HCT116 (cell line): ENCODE data around the gene NOC3L. TPM values are rescaled to one million over a fixed set of nuclear protein-coding genes. Genes with fewer than 3 reads are reported as not detected.
A peak's percentile ranks its signal among the peaks of the same experiment; 100 is the strongest.

Experiments used
- ATAC-seq: fragments of 200-7000 bp; cut with Tn5 transposase; 2 replicates; pipeline ENCODE4 v1.9.1; 2020; ENCODE audit warnings: mild to moderate bottlenecking, moderate library complexity
- BruUV-seq: library from RNA; stranded (reverse); fragments of 400-500 nt; replicated peaks from 2 replicates; lab custom pipeline; 2021; lab: Mats Ljungman, UMichigan
- CTCF ChIA-PET: fragments of 300-600 bp; sonication (Branson Sonifier 250); formaldehyde crosslinking; loops from one replicate; lab custom pipeline; 2021; ENCODE audit warnings: antibody characterized with exemption; lab: Charles Lee
- POLR2A ChIA-PET: fragments of 300-600, 350-600 bp; sonication (Branson Sonifier 250); formaldehyde crosslinking; loops from one replicate; lab custom pipeline; 2021; ENCODE audit warnings: antibody characterized with exemption; lab: Charles Lee
- RAD21 ChIA-PET, 2 experiments: fragments of 300-600 bp; sonication (Branson Sonifier 250); formaldehyde crosslinking; loops; one replicate each; lab custom pipeline; 2023; ENCODE audit warnings: low total read pairs in 2 of 2; ENCODE audit not compliant: uncharacterized antibody in 2 of 2, unreplicated experiment in 2 of 2, low non-redundant PET in 1 of 2; lab: Charles Lee
- DNase-seq: peaks from one replicate; pipeline ENCODE4 v3.0.0-alpha.2; 2010; ENCODE audit warnings: low read depth, low spot score
- H2AFZ ChIP-seq: fragments of 200-600 bp; shearing (Covaris generic), sonication (generic); 2 replicates; pipeline ENCODE4 v1.6.1; 2017; ENCODE audit warnings: low read depth, mixed run types, mixed read lengths, antibody characterized with exemption, low read length; ENCODE audit not compliant: poor library complexity, severe bottlenecking
- H3K27ac ChIP-seq: 2 replicates; pipeline ENCODE4 v1.5.1; 2012; ENCODE audit warnings: low read depth, low read length
- H3K27me3 ChIP-seq: fragments of 200-600 bp; sonication (generic); 2 replicates; pipeline ENCODE4 v1.6.1; 2016; ENCODE audit warnings: mixed run types, low read length, mixed read lengths; ENCODE audit not compliant: insufficient read depth
- H3K36me3 ChIP-seq, 2 experiments: fragments of 200-500 bp in 1 of 2; fragments of 200-600 bp in 1 of 2; sonication (Bioruptor generic) in 1 of 2; sonication (generic) in 1 of 2; 2 replicates each; pipeline versions ENCODE4 v1.5.1 to v1.6.1; 2014 to 2016; ENCODE audit warnings: low read length in 2 of 2, inconsistent platforms in 1 of 2, mixed read lengths in 1 of 2, mixed run types in 1 of 2; ENCODE audit not compliant: insufficient read depth in 2 of 2, control insufficient read depth in 1 of 2
- H3K4me1 ChIP-seq, 2 experiments: fragments of 200-600 bp in 1 of 2; sonication (generic) in 1 of 2; 2 replicates each; pipeline versions ENCODE4 v1.5.1 to v1.6.1; 2012 to 2017; ENCODE audit warnings: low read length in 2 of 2, inconsistent platforms in 1 of 2, mild to moderate bottlenecking in 1 of 2, mixed read lengths in 1 of 2, mixed run types in 1 of 2, moderate library complexity in 1 of 2; ENCODE audit not compliant: insufficient read depth in 2 of 2, control insufficient read depth in 1 of 2
- H3K4me2 ChIP-seq: fragments of 200-600 bp; sonication (generic); 2 replicates; pipeline ENCODE4 v1.6.1; 2017; ENCODE audit warnings: mixed run types, low read length, mixed read lengths
- H3K4me3 ChIP-seq, 2 experiments: fragments of 200-600 bp in 1 of 2; sonication (generic) in 1 of 2; replicated peaks in 1 of 2; 2 replicates each; pipeline ENCODE4 v1.5.1; 2011 to 2016; ENCODE audit warnings: low read length in 2 of 2, control low read depth in 1 of 2, low read depth in 1 of 2, mild to moderate bottlenecking in 1 of 2, mixed read lengths in 1 of 2, mixed run types in 1 of 2
- H3K79me2 ChIP-seq: fragments of 200-600 bp; sonication (generic); 2 replicates; pipeline ENCODE4 v1.6.1; 2017; ENCODE audit warnings: mild to moderate bottlenecking, mixed run types, low read length, moderate library complexity, mixed read lengths; ENCODE audit not compliant: insufficient read depth
- H3K9ac ChIP-seq: fragments of 200-600 bp; sonication (generic); 2 replicates; pipeline ENCODE4 v1.6.1; 2016; ENCODE audit warnings: low read length, mixed read lengths
- H3K9me2 ChIP-seq: fragments of 200-600 bp; sonication (generic), shearing (Covaris generic); 2 replicates; pipeline ENCODE4 v1.6.1; 2017; ENCODE audit warnings: mixed run types, mild to moderate bottlenecking, moderate library complexity; ENCODE audit not compliant: insufficient read depth
- H3K9me3 ChIP-seq, 2 experiments: fragments of 200-500 bp in 1 of 2; fragments of 200-600 bp in 1 of 2; sonication (Bioruptor generic) in 1 of 2; sonication (generic) in 1 of 2; 2 replicates each; pipeline ENCODE4 v1.6.1; 2014 to 2017; ENCODE audit warnings: low read length in 2 of 2, mixed read lengths in 2 of 2, inconsistent platforms in 1 of 2, low read depth in 1 of 2, mild to moderate bottlenecking in 1 of 2, mixed run types in 1 of 2, moderate library complexity in 1 of 2; ENCODE audit not compliant: control insufficient read depth in 1 of 2, insufficient read depth in 1 of 2
- H4K20me1 ChIP-seq: fragments of 200-600 bp; sonication (generic), shearing (Covaris generic); 2 replicates; pipeline ENCODE4 v1.6.1; 2017; ENCODE audit warnings: mixed run types, mild to moderate bottlenecking, moderate library complexity; ENCODE audit not compliant: insufficient read depth
- ATF3 ChIP-seq: IDR thresholded peaks from 2 replicates; pipeline ENCODE4 v1.6.1; 2012
- CEBPB ChIP-seq: IDR thresholded peaks from 2 replicates; pipeline ENCODE4 v1.6.1; 2012; ENCODE audit warnings: low read depth
- POLR2AphosphoS5 ChIP-seq: IDR thresholded peaks from 2 replicates; pipeline ENCODE4 v1.6.1; 2011; ENCODE audit warnings: mild to moderate bottlenecking, low read depth, low read length, moderate library complexity
- SIN3A ChIP-seq: IDR thresholded peaks from 2 replicates; pipeline ENCODE4 v1.6.1; 2012; ENCODE audit warnings: low read depth
- SRF ChIP-seq: IDR thresholded peaks from 2 replicates; pipeline ENCODE4 v1.6.1; 2012; ENCODE audit warnings: low read depth
- ZFX ChIP-seq: fragments of 450-650 bp; IDR thresholded peaks from 2 replicates; pipeline ENCODE4 v1.6.1; 2017
- intact Hi-C: fragments of 100-400 bp; cut with micrococcal nuclease; formaldehyde crosslinking; loops from 2 replicates; pipeline ENCODE4 v1.10.0; 2022
- total RNA-seq: library from RNA; stranded (reverse); gene quantifications from one replicate; pipeline ENCODE4 v1.2.1, GENCODE V29; 2021; ENCODE audit not compliant: unreplicated experiment

The NOC3L gene
- total RNA-seq, 1 experiment from 2014 or later: 45.5 TPM

DNA sequence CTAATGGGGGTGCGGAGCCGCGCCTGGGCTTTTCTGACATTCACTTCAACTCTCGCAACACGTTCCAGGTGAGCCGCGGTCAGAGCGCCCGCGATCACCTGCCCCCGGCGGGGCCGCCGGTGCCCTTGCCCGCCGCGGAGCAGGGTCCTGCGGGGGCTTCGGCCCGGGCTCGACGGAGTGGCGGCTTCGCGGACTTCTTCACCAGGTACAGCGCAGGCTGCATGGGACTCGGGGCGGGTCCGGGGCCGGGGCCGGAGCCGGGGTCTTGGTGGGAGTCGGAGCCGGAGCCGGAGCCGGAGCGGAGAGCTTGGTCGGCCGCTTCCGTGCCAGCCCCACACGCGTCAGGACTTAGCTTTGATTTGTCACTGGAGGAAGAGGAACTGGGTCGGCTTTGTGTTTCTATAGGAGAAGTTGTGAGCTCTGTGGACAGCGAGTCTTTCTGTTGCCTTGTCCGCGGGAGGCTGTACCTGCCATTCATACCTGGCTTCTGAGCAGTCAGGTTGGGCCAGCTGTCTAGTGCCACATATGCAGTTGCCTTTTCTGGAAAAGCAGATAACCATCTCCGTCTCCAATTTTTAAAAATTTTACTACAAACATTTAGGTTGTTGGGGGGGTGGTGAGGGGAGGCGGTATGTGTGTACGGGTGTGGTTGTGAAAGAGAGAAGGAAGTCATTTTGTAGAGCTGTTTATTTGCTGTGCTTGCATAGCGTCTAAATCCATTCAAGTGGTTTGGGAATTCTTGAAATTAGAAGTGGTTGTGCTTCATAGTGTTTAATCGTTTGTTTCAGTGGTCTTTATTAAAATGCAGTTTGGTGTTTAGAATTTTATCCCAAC, 40.9 kb upstream of the NOC3L start:
- ChIA-PET RAD21 (no interaction called here), POLR2A (no interaction called here), CTCF (interaction anchor here (0.7 to 1.4 kb wide), 2 partner anchors 40 to 582 kb away, joined by 3 to 5 read pairs; no protein-coding TSS in a partner anchor)
- H4K20me1 ChIP-seq: no peaks in the 10 kb centered on the region
- peaks cover 9 to 30% of the 10 kb centered on the region in 2 experiments for H3K4me1 ChIP-seq
- H3K9ac ChIP-seq: peak overlapping the region; percentile 80
- peak overlapping the region; percentile 80 for H3K4me2 ChIP-seq
- ATAC-seq (peak; percentile 34), DNase-seq (peak; percentile 52)
- no peaks in the 10 kb centered on the region for H3K27me3 ChIP-seq
- peak overlapping the region; percentile 63 to 70 for H3K4me3 ChIP-seq
- no peak for TF ChIP-seq CEBPB
- TF ChIP-seq SIN3A: peak; percentile 29; the same call in 1 of the 2 replicates
- no peak for TF ChIP-seq SRF
- peak; percentile 28; the same call in 1 of the 2 replicates for TF ChIP-seq POLR2AphosphoS5
- H2AFZ ChIP-seq: no peak overlapping the region
- no peaks in the 10 kb centered on the region for H3K9me3 ChIP-seq
- H3K9me2 ChIP-seq: no peaks in the 10 kb centered on the region
- peaks cover 54% of the 10 kb centered on the region for H3K79me2 ChIP-seq
- intact Hi-C loops: no loop called here
- H3K27ac ChIP-seq: peak overlapping the region; percentile 80
- TSS peak; percentile 36 for BruUV-seq
- no peaks in the 10 kb centered on the region for H3K36me3 ChIP-seq

- peak; percentile 23 for ATAC-seq
- ChIA-PET RAD21 (no interaction called here), POLR2A (interaction anchor here (0.8 kb wide), 1 partner anchor 11 kb away, joined by 5 read pairs; no protein-coding TSS in a partner anchor)
- Histone ChIP-seq H4K20me1 (no peaks in the 10 kb centered on the region), H3K9me3 (no peaks in the 10 kb centered on the region), H3K4me3 (peak overlapping the region; percentile 63 to 70)
- TF ChIP-seq ZFX (peak; percentile 87), ATF3 (no peak)
- TF ChIP-seq, all 23 proteins: peak for 1
- intact Hi-C loops: loop anchor here (1.0 kb wide), 1 partner anchor 40 kb away; no protein-coding TSS in a partner anchor
- CTCF ChIA-PET: interaction anchor here (1.4 kb wide), 1 partner anchor 41 kb away, joined by 5 read pairs; no protein-coding TSS in a partner anchor
- Histone ChIP-seq H3K9me2 (no peaks in the 10 kb centered on the region), H3K36me3 (no peaks in the 10 kb centered on the region), H2AFZ (no peak overlapping the region), H3K4me2 (peak overlapping the region; percentile 80), H3K27me3 (no peaks in the 10 kb centered on the region), H3K79me2 (peaks cover 47% of the 10 kb centered on the region), H3K4me1 (peaks cover 9 to 28% of the 10 kb centered on the region in 2 experiments), H3K9ac (peak overlapping the region; percentile 80), H3K27ac (peak overlapping the region; percentile 80)
- BruUV-seq: no TSS peak
- DNase-seq: no peak
Measured at GRCh38 chr10:94402843-94403379, 40.2 kb upstream of the NOC3L start.
